GM23248 (cell line): ENCODE measurements around the gene KRT222. TPM values are rescaled to one million over a fixed set of nuclear protein-coding genes. Genes with fewer than 3 reads are reported as not detected.

ENCODE experiments used
- DNase-seq: peaks from one replicate; pipeline ENCODE4 v3.0.0-alpha.2; 2015
- H2AFZ ChIP-seq: fragments of 200-600 bp; sonication (generic); 2 replicates; pipeline ENCODE4 v1.6.1; 2016; ENCODE audit warnings: antibody characterized with exemption
- H3F3A ChIP-seq: fragments of 200-600 bp; sonication (generic); 2 replicates; pipeline ENCODE4 v1.6.1; 2016; ENCODE audit warnings: mild to moderate bottlenecking, antibody characterized with exemption, mixed run types; ENCODE audit not compliant: insufficient read depth
- H3K27ac ChIP-seq: fragments of 200-600 bp; sonication (generic); 2 replicates; pipeline ENCODE4 v1.5.1; 2016; ENCODE audit warnings: mild to moderate bottlenecking
- H3K27me3 ChIP-seq: fragments of 200-600 bp; sonication (generic); replicated peaks from 2 replicates; pipeline ENCODE4 v1.6.1; 2016; ENCODE audit warnings: mild to moderate bottlenecking; ENCODE audit not compliant: insufficient read depth
- H3K36me3 ChIP-seq: fragments of 200-600 bp; sonication (generic); 2 replicates; pipeline ENCODE4 v1.6.1; 2016; ENCODE audit warnings: low read depth, mild to moderate bottlenecking
- H3K4me1 ChIP-seq: fragments of 200-600 bp; sonication (generic); 2 replicates; pipeline ENCODE4 v1.6.1; 2016; ENCODE audit warnings: mild to moderate bottlenecking; ENCODE audit not compliant: insufficient read depth
- H3K4me2 ChIP-seq: fragments of 200-600 bp; sonication (generic); one replicate; pipeline ENCODE4 v1.6.1; 2016; ENCODE audit warnings: mild to moderate bottlenecking; ENCODE audit not compliant: unreplicated experiment
- H3K4me3 ChIP-seq: fragments of 200-600 bp; sonication (generic); 2 replicates; pipeline ENCODE4 v1.5.1; 2016; ENCODE audit warnings: mild to moderate bottlenecking
- H3K79me2 ChIP-seq: fragments of 200-600 bp; sonication (generic); 2 replicates; pipeline ENCODE4 v1.6.1; 2016; ENCODE audit warnings: mild to moderate bottlenecking; ENCODE audit not compliant: insufficient read depth
- H3K9ac ChIP-seq: fragments of 200-600 bp; sonication (generic); 2 replicates; pipeline ENCODE4 v1.6.1; 2016; ENCODE audit warnings: mild to moderate bottlenecking
- H3K9me2 ChIP-seq: fragments of 200-600 bp; sonication (generic); 2 replicates; pipeline ENCODE4 v1.6.1; 2016; ENCODE audit warnings: mixed run types, mild to moderate bottlenecking, moderate library complexity; ENCODE audit not compliant: insufficient read depth
- H3K9me3 ChIP-seq: fragments of 200-600 bp; sonication (generic); one replicate; pipeline ENCODE4 v1.6.1; 2017; ENCODE audit warnings: low read depth
- H4K20me1 ChIP-seq: fragments of 200-600 bp; sonication (generic); 2 replicates; pipeline ENCODE4 v1.6.0; 2016; ENCODE audit not compliant: insufficient read depth
- EZH2 ChIP-seq: fragments of 200-600 bp; sonication (generic); IDR thresholded peaks from 2 replicates; pipeline ENCODE4 v1.6.1; 2018; ENCODE audit warnings: antibody characterized with exemption, mild to moderate bottlenecking; ENCODE audit not compliant: insufficient read depth, poor library complexity, severe bottlenecking
- EZH2phosphoT487 ChIP-seq: fragments of 200-600 bp; sonication (generic); IDR thresholded peaks from 2 replicates; pipeline ENCODE4 v1.6.1; 2018; ENCODE audit warnings: antibody characterized with exemption, moderate library complexity, mild to moderate bottlenecking, low read depth; ENCODE audit not compliant: insufficient read depth
- WGBS, 2 experiments: methylation state at CpG; one replicate each; pipeline ENCODE4 v1.1.6; 2015 to 2017; ENCODE audit warnings: low lambda C conversion rate in 2 of 2, low coverage in 1 of 2; ENCODE audit errors: missing lambda C conversion rate in 2 of 2; 5-methylcytosine and 5-hydroxymethylcytosine counted together
- in situ Hi-C: fragments of 300-500 bp; cut with MboI; formaldehyde crosslinking; loops from 2 replicates; pipeline ENCODE4 v1.15.0; 2020
- polyA plus RNA-seq: library from polyadenylated mRNA; unstranded; fragments of >200 nt; fragmentation: Nextera tagmentation; extraction: Ambion mirVana; gene quantifications from 2 replicates; pipeline ENCODE4 v1.2.1, GENCODE V29; 2016
- total RNA-seq: library from RNA; depleted of rRNA; stranded (reverse); fragments of >200 nt; shearing (Covaris generic); gene quantifications from 2 replicates; pipeline ENCODE4 v1.2.3, GENCODE V29; 2014

KRT222 gene
- total and polyA plus RNA-seq, 2 experiments from 2014 or later: not detected

DNA sequence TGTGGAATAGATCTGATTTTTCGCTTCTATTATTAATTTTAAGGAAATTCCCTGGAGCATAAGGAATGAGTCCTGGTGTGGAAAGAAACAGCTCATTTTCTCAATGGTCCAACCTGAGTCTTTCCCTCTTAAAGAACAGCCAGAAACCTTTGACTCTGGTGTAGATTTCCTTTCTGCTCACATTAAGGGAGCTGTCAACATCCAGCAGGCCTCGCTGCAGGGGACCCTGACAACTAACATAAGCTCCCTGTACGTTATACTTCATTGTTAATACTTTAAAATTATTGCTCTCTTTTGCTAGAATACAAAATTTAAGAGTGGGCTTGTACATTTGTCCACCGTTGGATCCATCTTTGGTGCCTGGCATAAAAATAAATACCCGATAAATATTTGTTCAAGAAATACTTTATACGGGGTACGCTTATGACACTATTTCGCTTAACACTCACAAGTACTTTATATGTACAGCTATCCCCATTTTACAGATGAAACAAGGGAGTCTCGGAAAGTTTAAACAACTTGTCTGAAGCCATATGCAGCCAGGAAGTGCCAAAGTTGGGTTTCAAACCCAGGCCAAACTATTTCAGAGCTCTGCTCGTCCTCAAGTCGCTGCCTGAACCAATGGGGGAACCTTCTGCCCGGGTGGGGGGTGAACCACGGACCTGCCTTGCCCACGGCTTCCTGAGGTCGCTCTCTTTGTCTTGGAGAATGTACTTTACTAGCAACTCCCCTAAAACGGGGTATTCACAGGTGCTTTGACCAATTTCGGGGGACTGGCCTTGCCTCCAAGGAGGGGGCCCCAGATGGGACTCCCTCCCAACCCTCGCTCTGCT is 18.0 kb downstream of the KRT222 start:
- TF ChIP-seq EZH2: no peak
- no peak for TF ChIP-seq EZH2phosphoT487
- Histone ChIP-seq H3K27me3 (no peaks in the 10 kb centered on the region), H3F3A (peaks cover 5% of the 10 kb centered on the region; the same call in 1 of the 2 replicates), H3K27ac (peak overlapping the region; percentile 98), H3K9me2 (no peaks in the 10 kb centered on the region), H3K9me3 (no peaks in the 10 kb centered on the region), H3K79me2 (peaks cover 66% of the 10 kb centered on the region), H2AFZ (peak overlapping the region; percentile 98), H4K20me1 (no peaks in the 10 kb centered on the region), H3K4me2 (peak overlapping the region; percentile 96), H3K9ac (peak overlapping the region; percentile 99), H3K4me3 (peak overlapping the region; percentile 95), H3K36me3 (peaks cover 34% of the 10 kb centered on the region), H3K4me1 (peaks cover 28% of the 10 kb centered on the region)
- 1 to 2% methylated on average over 18 of the region's 18 CpGs for WGBS, 2 experiments
- DNase-seq: peak; percentile 71
- in situ Hi-C loops: no loop called here

DNA sequence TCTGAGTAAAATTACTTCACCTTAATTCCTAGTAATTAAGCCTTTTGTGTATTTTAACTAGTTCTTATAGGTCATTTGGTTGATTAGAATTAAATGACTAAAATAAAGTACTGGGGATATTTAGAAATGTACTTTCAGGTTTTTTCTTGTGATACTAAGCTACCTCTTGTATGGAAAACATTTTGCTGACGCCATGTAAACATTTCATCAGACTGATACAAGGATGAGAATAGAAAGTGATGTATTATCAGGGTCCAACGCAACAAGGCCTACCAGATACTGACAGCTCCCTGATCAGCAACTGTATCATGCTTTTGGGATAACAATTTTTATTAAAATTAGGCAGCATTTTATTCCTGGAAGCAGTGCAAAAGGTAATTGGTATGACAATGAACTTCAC is 19.0 kb downstream of the KRT222 start:
- Histone ChIP-seq H3K4me1 (peaks cover 28% of the 10 kb centered on the region), H3K36me3 (peaks cover 44% of the 10 kb centered on the region), H3K9ac (peak overlapping the region; percentile 99), H4K20me1 (no peaks in the 10 kb centered on the region), H2AFZ (no peak overlapping the region), H3K27ac (no peak overlapping the region), H3K9me2 (no peaks in the 10 kb centered on the region), H3K79me2 (peaks cover 76% of the 10 kb centered on the region), H3F3A (peaks cover 11% of the 10 kb centered on the region; the same call in 1 of the 2 replicates), H3K4me3 (peak overlapping the region; percentile 95), H3K4me2 (peak overlapping the region; percentile 96), H3K9me3 (no peaks in the 10 kb centered on the region), H3K27me3 (no peaks in the 10 kb centered on the region)
- WGBS, 2 experiments: 51 to 53% methylated on average over 2 of the region's 2 CpGs
- in situ Hi-C loops: no loop called here
- peak; percentile 13 for DNase-seq
- TF ChIP-seq EZH2 (no peak), EZH2phosphoT487 (no peak)

DNA sequence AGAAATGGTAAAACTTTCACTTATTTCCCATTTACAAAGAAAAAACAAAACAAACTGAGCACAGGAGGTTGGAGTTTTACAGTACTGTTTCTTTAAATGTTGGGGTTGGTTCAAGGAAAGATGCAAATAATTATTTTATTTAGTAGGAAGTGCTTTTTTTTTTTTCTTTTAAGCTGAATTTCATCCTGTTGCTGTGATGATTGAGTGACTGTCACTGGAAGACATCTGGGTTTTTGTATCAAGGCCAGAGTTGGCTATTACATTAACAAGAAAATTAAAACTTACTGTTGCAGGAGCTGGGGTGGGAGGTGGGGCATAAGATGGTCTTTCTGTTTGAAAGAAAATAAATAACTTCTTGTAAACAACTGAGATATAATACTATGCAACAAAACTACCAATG is 19.7 kb downstream of the KRT222 start:
- H3K27ac ChIP-seq: no peak overlapping the region
- peak overlapping the region; percentile 95 for H3K4me3 ChIP-seq
- in situ Hi-C loops: no loop called here
- H4K20me1 ChIP-seq: no peaks in the 10 kb centered on the region
- H2AFZ ChIP-seq: no peak overlapping the region
- H3F3A ChIP-seq: peaks cover 13% of the 10 kb centered on the region; the same call in 1 of the 2 replicates
- H3K4me1 ChIP-seq: peaks cover 28% of the 10 kb centered on the region
- H3K79me2 ChIP-seq: peaks cover 83% of the 10 kb centered on the region
- no peak for DNase-seq
- H3K36me3 ChIP-seq: peaks cover 51% of the 10 kb centered on the region
- no peaks in the 10 kb centered on the region for H3K27me3 ChIP-seq
- no peaks in the 10 kb centered on the region for H3K9me3 ChIP-seq
- TF ChIP-seq EZH2phosphoT487: no peak
- no peak for TF ChIP-seq EZH2
- peak overlapping the region; percentile 96 for H3K4me2 ChIP-seq
- no peaks in the 10 kb centered on the region for H3K9me2 ChIP-seq
- H3K9ac ChIP-seq: peak overlapping the region; percentile 99

DNA sequence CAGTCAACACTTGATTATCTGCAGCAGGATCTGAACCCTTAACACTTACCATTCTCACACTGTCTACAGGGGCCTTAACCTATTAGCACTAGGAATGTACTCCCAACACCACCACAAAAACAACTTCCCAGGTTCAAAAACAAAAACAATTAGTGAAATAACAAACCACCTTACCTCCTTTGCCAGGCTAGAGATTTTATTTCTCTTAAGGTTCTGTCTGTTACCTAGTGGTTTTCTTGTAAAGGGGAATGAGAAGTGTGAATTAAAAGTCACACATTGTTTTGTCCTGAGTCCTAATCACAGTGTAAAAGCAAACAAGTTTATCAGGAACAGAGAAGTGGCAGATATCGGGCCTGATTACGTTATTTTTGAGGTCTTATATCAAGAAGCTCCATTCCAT is 27.0 kb downstream of the KRT222 start:
- H3K9me2 ChIP-seq: no peaks in the 10 kb centered on the region
- WGBS, 2 experiments: 98 to 100% methylated on average over 2 of the region's 2 CpGs
- no peak for DNase-seq
- H3K36me3 ChIP-seq: peaks cover 74% of the 10 kb centered on the region
- no peak overlapping the region for H3K9ac ChIP-seq
- in situ Hi-C loops: no loop called here
- TF ChIP-seq EZH2 (no peak), EZH2phosphoT487 (no peak)
- H3F3A ChIP-seq: peaks cover 8% of the 10 kb centered on the region; the same call in 1 of the 2 replicates
- peaks cover 56% of the 10 kb centered on the region for H3K79me2 ChIP-seq
- H3K27me3 ChIP-seq: no peaks in the 10 kb centered on the region
- H2AFZ ChIP-seq: no peak overlapping the region
- no peak overlapping the region for H3K4me3 ChIP-seq
- 0 out of 2 replicates have a peak, but pooled peaks cover 6% of the 10 kb centered on the region for H4K20me1 ChIP-seq
- H3K4me2 ChIP-seq: no peak overlapping the region
- no peaks in the 10 kb centered on the region for H3K9me3 ChIP-seq
- H3K4me1 ChIP-seq: no peaks in the 10 kb centered on the region
- no peak overlapping the region for H3K27ac ChIP-seq
